ENCODE measurements around the gene SNAPIN.

The SNAPIN gene

DNA sequence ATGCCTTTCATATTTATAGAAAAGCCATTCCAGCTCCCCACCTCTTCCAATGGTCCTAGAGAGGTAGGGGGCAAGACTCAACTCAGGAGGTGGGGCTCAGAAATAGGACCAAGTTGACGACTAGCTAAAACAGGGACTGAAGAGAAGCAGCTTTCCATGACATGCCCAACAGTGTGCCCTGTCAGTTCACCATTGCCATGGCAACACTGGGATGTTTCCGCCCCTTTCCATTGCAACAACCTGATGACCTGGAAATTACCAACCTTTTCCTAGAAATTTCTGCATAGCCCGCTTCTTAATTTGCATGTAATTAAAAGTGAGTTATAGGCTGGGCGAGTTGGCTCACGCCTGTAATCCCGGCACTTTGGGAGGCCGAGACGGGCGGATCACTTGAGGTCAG is 47.0 kb downstream of the SNAPIN start:
- H3K4me3 ChIP-seq (ENCODE audit: low read depth, low read length) = no peak overlapping the region

DNA sequence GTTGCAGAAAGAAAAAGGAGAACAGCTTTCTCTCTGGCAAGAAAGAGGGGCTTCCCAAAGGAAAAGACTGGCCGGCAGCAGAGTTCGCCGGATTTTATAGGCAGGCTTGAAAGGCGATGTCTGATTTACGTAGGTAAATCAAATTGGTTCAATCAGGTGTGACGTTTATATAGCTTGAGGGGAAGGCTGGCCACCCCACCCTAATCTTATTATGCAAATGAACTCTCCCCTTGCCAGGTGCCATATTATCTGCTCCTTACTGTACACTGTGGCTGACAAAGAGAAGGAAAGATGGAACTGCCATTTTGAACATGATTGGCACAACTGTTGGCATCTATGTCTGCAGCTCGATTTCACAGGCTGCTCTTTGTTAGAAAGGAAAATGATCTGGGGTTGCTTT is 52.5 kb downstream of the SNAPIN start:
- no peak overlapping the region for H3K4me3 ChIP-seq (ENCODE audit: low read depth, low read length)
